GM12878 (cell line): ENCODE data around the gene HIF3A. TPM values are rescaled to one million over a fixed set of nuclear protein-coding genes. Genes with fewer than 3 reads are reported as not detected.

Experiments used
- ATAC-seq: fragments of 200-7000 bp; cut with Tn5 transposase; 3 replicates; pipeline ENCODE4 v1.9.1; 2020; ENCODE audit warnings: mild to moderate bottlenecking, moderate library complexity
- BruUV-seq: library from RNA; stranded (reverse); fragments of 400-500 nt; replicated peaks from 2 replicates; lab custom pipeline; 2021; lab: Mats Ljungman, UMichigan
- CTCF ChIA-PET: fragments of 300-600 bp; sonication (Branson Sonifier 250); formaldehyde crosslinking; extraction: SDS; loops from one replicate; lab custom pipeline; 2021; ENCODE audit warnings: inconsistent platforms; lab: Yijun Ruan, JAX
- POLR2A ChIA-PET: fragments of 350-600 bp; formaldehyde crosslinking; extraction: SDS; loops from one replicate; lab custom pipeline; 2021; ENCODE audit warnings: inconsistent platforms; lab: Charles Lee
- RAD21 ChIA-PET: fragments of 300-600 bp; sonication (Branson Sonifier 250); formaldehyde crosslinking; loops from one replicate; lab custom pipeline; 2023; ENCODE audit warnings: antibody characterized with exemption; ENCODE audit not compliant: unreplicated experiment; lab: Charles Lee
- SMC1A ChIA-PET: fragments of 300-600 bp; sonication (Branson Sonifier 250); formaldehyde crosslinking; loops from one replicate; lab custom pipeline; 2023; ENCODE audit not compliant: unreplicated experiment, uncharacterized antibody; lab: Charles Lee
- DNase-seq: peaks from one replicate; pipeline ENCODE4 v3.0.0-alpha.2; 2011; ENCODE audit warnings: low read depth, low spot score
- FAIRE-seq: peaks from 3 replicates; lab custom pipeline; 2011; peaks lifted over from hg19 to GRCh38; lab: Jason Lieb, UNC
- H2AFZ ChIP-seq: 2 replicates; pipeline ENCODE4 v1.6.0; 2011; ENCODE audit warnings: low read depth, low read length, control low read depth; ENCODE audit not compliant: control insufficient read depth
- H3K27ac ChIP-seq: 2 replicates; pipeline ENCODE4 v1.5.1; 2011; ENCODE audit warnings: control low read depth; ENCODE audit not compliant: control insufficient read depth, insufficient read depth
- H3K27me3 ChIP-seq, 2 experiments: replicated peaks in 1 of 2; 2 replicates each; pipeline versions ENCODE4 v1.6.0 to v1.6.1; 2011; ENCODE audit warnings: low read length in 1 of 2; ENCODE audit not compliant: control insufficient read depth in 2 of 2, insufficient read depth in 2 of 2
- H3K36me3 ChIP-seq, 2 experiments: 2 replicates each; pipeline ENCODE4 v1.5.1; 2011; ENCODE audit warnings: low read length in 1 of 2; ENCODE audit not compliant: control insufficient read depth in 2 of 2, insufficient read depth in 2 of 2
- H3K4me1 ChIP-seq: 2 replicates; pipeline ENCODE4 v1.6.1; 2011; ENCODE audit warnings: mild to moderate bottlenecking, low read length, moderate library complexity, mixed read lengths; ENCODE audit not compliant: control insufficient read depth, insufficient read depth
- H3K4me2 ChIP-seq: 2 replicates; pipeline ENCODE4 v1.6.0; 2011; ENCODE audit warnings: control low read depth; ENCODE audit not compliant: control insufficient read depth, insufficient read depth
- H3K4me3 ChIP-seq: fragments of 200-600 bp; sonication (generic); 2 replicates; pipeline ENCODE4 v1.5.1; 2016
- H3K79me2 ChIP-seq: 2 replicates; pipeline ENCODE4 v1.6.0; 2011; ENCODE audit warnings: low read length; ENCODE audit not compliant: control insufficient read depth, insufficient read depth
- H3K9ac ChIP-seq: 2 replicates; pipeline ENCODE4 v1.8.0; 2011; ENCODE audit warnings: low read length, control low read depth, mixed read lengths; ENCODE audit not compliant: control insufficient read depth, insufficient read depth
- H3K9me3 ChIP-seq: replicated peaks from 3 replicates; pipeline ENCODE4 v1.5.1; 2011; ENCODE audit warnings: mild to moderate bottlenecking, low read length; ENCODE audit not compliant: control insufficient read depth, insufficient read depth
- H4K20me1 ChIP-seq: 2 replicates; pipeline ENCODE4 v1.6.0; 2011; ENCODE audit not compliant: control insufficient read depth, insufficient read depth
- CBX3 ChIP-seq: fragments of 200-600 bp; sonication (generic); IDR thresholded peaks from 2 replicates; pipeline ENCODE4 v1.6.1; 2016; ENCODE audit warnings: low read depth, borderline replicate concordance
- CHD2 ChIP-seq: IDR thresholded peaks from 2 replicates; pipeline ENCODE4 v1.6.1; 2011; ENCODE audit warnings: low read depth, low read length, improper control_type of control experiment, borderline replicate concordance
- CTCF ChIP-seq, 3 experiments: IDR thresholded peaks in 2 of 3; conservative IDR thresholded peaks in 1 of 3; 2 replicates each; pipeline ENCODE4 v1.5.1; 2011; ENCODE audit warnings: low read depth in 3 of 3, low read length in 3 of 3, mild to moderate bottlenecking in 3 of 3, control low read depth in 2 of 3, moderate library complexity in 2 of 3, inconsistent platforms in 1 of 3, mixed read lengths in 1 of 3; ENCODE audit not compliant: control insufficient read depth in 2 of 3, insufficient read depth in 1 of 3; ENCODE audit errors: extremely low read depth in 1 of 3
- CUX1 ChIP-seq: IDR thresholded peaks from 2 replicates; pipeline ENCODE4 v1.6.1; 2012; ENCODE audit warnings: improper control_type of control experiment, low read depth, low read length; ENCODE audit not compliant: insufficient replicate concordance
- HCFC1 ChIP-seq: fragments of 150-350 bp; IDR thresholded peaks from 2 replicates; pipeline ENCODE4 v1.6.1; 2014; ENCODE audit warnings: low read length
- JUNB ChIP-seq: IDR thresholded peaks from 2 replicates; pipeline ENCODE4 v1.6.1; 2016; ENCODE audit warnings: antibody characterized with exemption, mild to moderate bottlenecking
- NFXL1 ChIP-seq: fragments of 450-650 bp; IDR thresholded peaks from 2 replicates; pipeline ENCODE4 v1.6.1; 2017; ENCODE audit warnings: antibody characterized with exemption, mild to moderate bottlenecking, borderline replicate concordance
- NKRF ChIP-seq: fragments of 450-650 bp; conservative IDR thresholded peaks from 2 replicates; pipeline ENCODE4 v1.6.1; 2017; ENCODE audit warnings: mild to moderate bottlenecking, moderate library complexity
- RAD51 ChIP-seq: fragments of 450-650 bp; IDR thresholded peaks from 2 replicates; pipeline ENCODE4 v1.6.1; 2016; ENCODE audit warnings: moderate library complexity, mild to moderate bottlenecking, inconsistent platforms
- REST ChIP-seq: IDR thresholded peaks from 2 replicates; pipeline ENCODE4 v1.6.1; 2012; ENCODE audit warnings: mild to moderate bottlenecking, low read depth, low read length
- SIN3A ChIP-seq: IDR thresholded peaks from 2 replicates; pipeline ENCODE4 v1.6.1; 2012; ENCODE audit warnings: low read depth, low read length, improper control_type of control experiment
- SMAD5 ChIP-seq: IDR thresholded peaks from 2 replicates; pipeline ENCODE4 v1.6.1; 2016; ENCODE audit warnings: antibody characterized with exemption, low read depth
- WGBS: methylation state at CpG from one replicate; pipeline ENCODE4 v1.1.6; 2016; ENCODE audit warnings: low lambda C conversion rate; ENCODE audit not compliant: insufficient replicate concordance, insufficient coverage; ENCODE audit errors: missing lambda C conversion rate; 5-methylcytosine and 5-hydroxymethylcytosine counted together
- in situ Hi-C: fragments of 300-500 bp; cut with MboI; formaldehyde crosslinking; loops from 9 replicates; pipeline ENCODE4 v1.14.3; 2018; ENCODE audit warnings: mixed read lengths
- intact Hi-C: fragments of 100-400 bp; cut with micrococcal nuclease; formaldehyde crosslinking; loops from one replicate; pipeline ENCODE4 v1.14.2; 2022; ENCODE audit not compliant: unreplicated experiment
- polyA plus RNA-seq, 11 experiments: library from polyadenylated mRNA; depleted of rRNA in 4 of 11; unstranded in 6 of 11; stranded (reverse) in 5 of 11; fragments of >200 nt; fragmentation: Nextera tagmentation in 4 of 11; fragmentation: Illumina TruSeq in 1 of 11; extraction: Ambion mirVana in 4 of 11; extraction: Trizol in 1 of 11; gene quantifications; 1 replicate in 1 of 11; 2 replicates in 10 of 11; pipeline versions ENCODE4 v1.2.1 to v1.2.3, GENCODE V29; 2011 to 2016; ENCODE audit warnings: inconsistent platforms in 2 of 11, missing spikeins in 2 of 11, low read depth in 1 of 11
- total RNA-seq, 4 experiments: library from RNA; depleted of rRNA in 3 of 4; stranded (reverse); fragments of >200 nt in 3 of 4; fragmentation: Illumina TruSeq in 1 of 4; extraction: Trizol in 1 of 4; gene quantifications; 2 replicates each; pipeline versions ENCODE4 v1.2.1 to v1.2.3, GENCODE V29; 2013 to 2021

The HIF3A gene
- total and polyA plus RNA-seq, 10 of the 15 experiments (the other 5 are each of a cell fraction or from before 2014, with no cell fraction given): 0.03 to 0.20 (median 0.06) TPM; not detected in 5

GRCh38 chr19:46279177-46279576 is 17.7 kb upstream of the HIF3A start:
- ATAC-seq (no peak), DNase-seq (no peak), FAIRE-seq (no peak)
- 56% methylated on average over 7 of the region's 7 CpGs for WGBS
- Histone ChIP-seq H3K27ac (no peak overlapping the region), H3K9ac (no peak overlapping the region), H3K4me3 (no peak overlapping the region), H3K4me1 (no peaks in the 10 kb centered on the region), H4K20me1 (no peaks in the 10 kb centered on the region), H3K36me3 (no peaks in the 10 kb centered on the region), H3K79me2 (no peaks in the 10 kb centered on the region), H2AFZ (no peak overlapping the region), H3K27me3 (no peaks in the 10 kb centered on the region), H3K4me2 (no peak overlapping the region), H3K9me3 (no peaks in the 10 kb centered on the region)
- intact Hi-C loops (no loop called here), in situ Hi-C loops (no loop called here)
- RAD21 ChIA-PET: no interaction called here
- POLR2A ChIA-PET: no interaction called here
- BruUV-seq: no TSS peak
- SMC1A ChIA-PET: no interaction called here
- CTCF ChIA-PET: interaction anchor here (1.4 to 1.5 kb wide), 2 partner anchors 12 to 21 kb away, joined by 3 to 5 read pairs; no protein-coding TSS in a partner anchor
- TF ChIP-seq SIN3A (no peak), HCFC1 (no peak), JUNB (no peak), CTCF (IDR thresholded peaks at IDR 0.05 in 2 of 3, conservative IDR thresholded peaks at IDR 0.05 in 1 of 3; ENCODE audit: control insufficient read depth in 2 of 3, extremely low read depth in 1 of 3, insufficient read depth in 1 of 3, low read depth in 3 of 3, low read length in 3 of 3) (no peak), REST (no peak), CBX3 (no peak), RAD51 (no peak), NKRF (no peak), SMAD5 (no peak), NFXL1 (no peak), CUX1 (no peak), CHD2 (no peak)
